DND-41 (cell line): ENCODE data around the gene UGT1A4.

ENCODE experiments used
- ATAC-seq: fragments of 200-7000 bp; cut with Tn5 transposase; 3 replicates; pipeline ENCODE4 v1.9.1; 2021; ENCODE audit warnings: low read depth; ENCODE audit not compliant: insufficient read depth
- DNase-seq: peaks from one replicate; pipeline ENCODE4 v3.0.0-alpha.2; 2020
- H2AFZ ChIP-seq: 2 replicates; pipeline ENCODE4 v1.6.0; 2012; ENCODE audit warnings: low read depth, low read length
- H3K27ac ChIP-seq: 2 replicates; pipeline ENCODE4 v1.5.1; 2012; ENCODE audit warnings: low read length, inconsistent platforms
- H3K27me3 ChIP-seq: fragments of 200-600 bp; sonication (generic); 2 replicates; pipeline ENCODE4 v1.6.0; 2012; ENCODE audit warnings: low read length, mild to moderate bottlenecking, inconsistent platforms; ENCODE audit not compliant: insufficient read depth, poor library complexity
- H3K36me3 ChIP-seq: 2 replicates; pipeline ENCODE4 v1.5.1; 2012; ENCODE audit warnings: low read length, inconsistent platforms; ENCODE audit not compliant: insufficient read depth
- H3K4me1 ChIP-seq: 2 replicates; pipeline ENCODE4 v1.5.1; 2012; ENCODE audit warnings: mild to moderate bottlenecking, low read length; ENCODE audit not compliant: insufficient read depth
- H3K4me2 ChIP-seq: 2 replicates; pipeline ENCODE4 v1.6.0; 2012; ENCODE audit warnings: mild to moderate bottlenecking, moderate library complexity, low read length, inconsistent platforms; ENCODE audit not compliant: insufficient read depth
- H3K4me3 ChIP-seq, 2 experiments: fragments of 200-600 bp in 1 of 2; shearing (Covaris generic) in 1 of 2; 2 replicates each; pipeline ENCODE4 v1.5.1; 2012 to 2016; ENCODE audit warnings: inconsistent platforms in 2 of 2, low read length in 2 of 2, mild to moderate bottlenecking in 2 of 2, low read depth in 1 of 2, moderate library complexity in 1 of 2
- H3K79me2 ChIP-seq: 2 replicates; pipeline ENCODE4 v1.6.0; 2012; ENCODE audit warnings: low read length, inconsistent platforms; ENCODE audit not compliant: insufficient read depth
- H3K9ac ChIP-seq: 2 replicates; pipeline ENCODE4 v1.6.0; 2012; ENCODE audit warnings: low read depth, mild to moderate bottlenecking, inconsistent platforms, low read length, moderate library complexity
- H3K9me3 ChIP-seq: 2 replicates; pipeline ENCODE4 v1.5.1; 2012; ENCODE audit warnings: low read length, moderate library complexity, mild to moderate bottlenecking, inconsistent platforms; ENCODE audit not compliant: insufficient read depth, severe bottlenecking
- H4K20me1 ChIP-seq: 2 replicates; pipeline ENCODE4 v1.6.0; 2012; ENCODE audit warnings: low read length; ENCODE audit not compliant: insufficient read depth
- EZH2 ChIP-seq: IDR thresholded peaks from 3 replicates; pipeline ENCODE4 v1.6.1; 2012; ENCODE audit warnings: borderline replicate concordance, low read depth, mild to moderate bottlenecking, moderate library complexity, low read length, inconsistent platforms; ENCODE audit not compliant: severe bottlenecking
- TF ChIP-seq, protein P1 (sequence below): IDR thresholded peaks from 2 replicates; pipeline ENCODE4 v1.5.1; 2012; ENCODE audit warnings: borderline replicate concordance, low read length, moderate library complexity, mild to moderate bottlenecking; ENCODE audit not compliant: poor library complexity, severe bottlenecking; ENCODE audit errors: extremely low read depth

Gene UGT1A4

DNA sequence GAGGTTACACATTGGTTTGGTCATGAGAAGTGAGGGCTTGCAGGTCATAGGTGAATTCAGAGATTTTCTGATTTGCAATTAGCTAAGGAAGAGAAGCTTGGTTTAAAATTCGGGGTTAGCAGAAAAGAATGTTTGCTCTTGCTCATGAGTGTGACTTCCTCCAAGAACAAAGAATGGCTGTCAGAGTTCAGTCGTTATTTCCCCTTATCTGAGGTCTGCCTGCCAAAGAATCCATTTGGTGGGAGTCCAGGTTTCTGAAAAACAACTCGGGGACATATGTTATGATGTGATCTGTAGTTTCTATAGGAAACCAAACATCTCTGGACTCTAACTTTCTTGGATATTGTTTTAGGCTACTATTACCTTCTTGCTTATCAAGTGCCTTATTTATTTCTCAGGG, 29.0 kb upstream of the UGT1A4 start:
- Histone ChIP-seq H3K9ac (no peak overlapping the region), H2AFZ (no peak overlapping the region), H3K4me1 (no peaks in the 10 kb centered on the region), H3K79me2 (no peaks in the 10 kb centered on the region), H3K9me3 (no peaks in the 10 kb centered on the region), H3K4me3 (no peak overlapping the region), H3K27ac (no peak overlapping the region), H3K36me3 (no peaks in the 10 kb centered on the region), H3K4me2 (no peak overlapping the region), H4K20me1 (no peaks in the 10 kb centered on the region), H3K27me3 (peaks cover 14% of the 10 kb centered on the region)
- TF ChIP-seq EZH2 = no peak
- TF ChIP-seq, protein P1, sequence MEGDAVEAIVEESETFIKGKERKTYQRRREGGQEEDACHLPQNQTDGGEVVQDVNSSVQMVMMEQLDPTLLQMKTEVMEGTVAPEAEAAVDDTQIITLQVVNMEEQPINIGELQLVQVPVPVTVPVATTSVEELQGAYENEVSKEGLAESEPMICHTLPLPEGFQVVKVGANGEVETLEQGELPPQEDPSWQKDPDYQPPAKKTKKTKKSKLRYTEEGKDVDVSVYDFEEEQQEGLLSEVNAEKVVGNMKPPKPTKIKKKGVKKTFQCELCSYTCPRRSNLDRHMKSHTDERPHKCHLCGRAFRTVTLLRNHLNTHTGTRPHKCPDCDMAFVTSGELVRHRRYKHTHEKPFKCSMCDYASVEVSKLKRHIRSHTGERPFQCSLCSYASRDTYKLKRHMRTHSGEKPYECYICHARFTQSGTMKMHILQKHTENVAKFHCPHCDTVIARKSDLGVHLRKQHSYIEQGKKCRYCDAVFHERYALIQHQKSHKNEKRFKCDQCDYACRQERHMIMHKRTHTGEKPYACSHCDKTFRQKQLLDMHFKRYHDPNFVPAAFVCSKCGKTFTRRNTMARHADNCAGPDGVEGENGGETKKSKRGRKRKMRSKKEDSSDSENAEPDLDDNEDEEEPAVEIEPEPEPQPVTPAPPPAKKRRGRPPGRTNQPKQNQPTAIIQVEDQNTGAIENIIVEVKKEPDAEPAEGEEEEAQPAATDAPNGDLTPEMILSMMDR = no peak
- ATAC-seq (no peak), DNase-seq (no peak)

DNA sequence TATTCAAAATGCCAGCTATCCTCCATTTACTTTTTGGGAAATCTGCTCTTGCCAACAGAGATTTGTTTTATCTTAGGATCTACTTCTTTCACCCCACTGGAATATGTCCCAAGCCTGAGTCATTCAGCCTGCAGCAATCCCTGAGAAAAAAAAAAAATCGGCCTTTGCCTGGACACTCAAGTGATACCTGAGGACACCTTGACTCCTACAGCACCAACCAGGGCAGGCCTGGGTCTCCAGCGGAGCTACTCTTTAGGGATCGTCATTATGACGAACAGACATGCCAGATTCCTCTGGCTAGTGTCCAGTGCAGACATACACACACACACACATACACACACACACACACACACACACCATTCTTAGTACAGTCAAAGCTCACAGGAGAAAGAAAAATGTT, 28.1 kb upstream of the UGT1A4 start:
- Histone ChIP-seq H4K20me1 (no peaks in the 10 kb centered on the region), H3K36me3 (no peaks in the 10 kb centered on the region), H3K27ac (no peak overlapping the region), H3K4me2 (no peak overlapping the region), H3K9me3 (no peaks in the 10 kb centered on the region), H3K4me3 (no peak overlapping the region), H3K9ac (no peak overlapping the region), H3K27me3 (peaks cover 14% of the 10 kb centered on the region), H2AFZ (no peak overlapping the region), H3K4me1 (no peaks in the 10 kb centered on the region), H3K79me2 (no peaks in the 10 kb centered on the region)
- TF ChIP-seq EZH2 = no peak
- TF ChIP-seq, protein P1 = no peak
- DNase-seq (no peak), ATAC-seq (no peak)

DNA sequence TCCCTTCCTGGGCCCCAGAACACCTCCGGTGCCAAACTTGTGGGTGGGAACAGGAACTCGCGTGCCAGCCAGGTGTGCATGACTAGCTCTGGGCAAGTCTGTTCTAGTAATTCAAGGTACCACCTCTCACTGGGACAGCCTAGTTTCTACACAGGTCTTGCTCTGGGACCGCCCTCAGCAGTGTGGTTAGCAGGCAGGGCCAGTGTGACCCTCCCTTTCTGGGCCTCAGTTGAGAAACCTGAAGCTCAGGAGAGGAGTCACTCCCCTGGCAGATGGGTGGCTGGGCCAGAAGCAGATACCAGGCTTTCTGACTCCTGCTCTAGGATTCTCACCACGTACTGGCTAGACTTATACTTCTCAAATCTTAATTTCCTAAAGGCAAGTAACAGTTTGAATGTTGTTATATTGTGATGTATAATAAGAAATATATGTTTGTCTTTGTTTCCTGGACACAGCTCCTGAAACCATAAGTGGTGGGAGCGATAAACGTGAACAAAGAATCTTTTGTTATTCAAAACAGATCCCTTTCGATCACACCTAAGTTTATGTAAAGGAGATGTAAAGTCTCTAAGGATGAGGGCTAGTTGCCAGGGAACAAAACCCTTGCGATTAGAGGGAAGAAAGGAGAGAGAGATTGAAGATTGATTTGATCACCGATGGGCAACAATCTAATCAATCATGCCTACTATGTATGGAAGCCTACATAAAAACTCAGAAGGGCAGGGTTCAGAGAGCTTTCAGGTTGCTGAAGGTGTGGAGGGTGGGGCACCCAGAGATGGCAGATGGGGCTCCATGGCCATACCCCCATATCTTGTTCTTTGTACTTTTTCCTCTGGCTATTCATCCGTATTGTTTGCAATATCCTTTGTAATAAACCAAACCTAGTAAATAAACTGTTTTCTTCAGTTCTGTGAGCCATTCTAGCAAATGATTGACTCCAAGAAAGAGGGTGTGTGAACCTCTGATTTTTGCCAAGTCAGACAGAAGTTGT, 26.8 kb upstream of the UGT1A4 start:
- DNase-seq (no peak), ATAC-seq (no peak)
- Histone ChIP-seq H3K27ac (no peak overlapping the region), H3K9ac (no peak overlapping the region), H3K79me2 (no peaks in the 10 kb centered on the region), H2AFZ (no peak overlapping the region), H3K27me3 (peaks cover 19% of the 10 kb centered on the region), H3K9me3 (no peaks in the 10 kb centered on the region), H3K4me3 (no peak overlapping the region), H3K4me2 (no peak overlapping the region), H4K20me1 (no peaks in the 10 kb centered on the region), H3K4me1 (no peaks in the 10 kb centered on the region), H3K36me3 (no peaks in the 10 kb centered on the region)
- TF ChIP-seq, protein P1 = no peak
- TF ChIP-seq EZH2 = no peak
